SK-N-SH treated with all-trans-retinoic acid at 6 μM for 48 hours (cell line): ENCODE measurements around the gene ZFAND2B.

Experiments
- ARNTL ChIP-seq: fragments of 450-650 bp; formaldehyde crosslinking; IDR thresholded peaks from 2 replicates; pipeline ENCODE4 v1.5.0; 2020; ENCODE audit warnings: low read depth, mild to moderate bottlenecking, moderate library complexity, borderline replicate concordance
- CREB5 ChIP-seq: fragments of 250-450 bp; sonication (Bioruptor Pico); IDR thresholded peaks from 2 replicates; pipeline ENCODE4 v1.5.1; 2020; ENCODE audit warnings: low read depth, mild to moderate bottlenecking, moderate library complexity
- CSDC2 ChIP-seq: fragments of 250-450 bp; sonication (Bioruptor Pico); IDR thresholded peaks from 2 replicates; pipeline ENCODE4 v1.5.0; 2020; ENCODE audit warnings: mild to moderate bottlenecking, moderate library complexity
- ISL1 ChIP-seq: fragments of 250-450 bp; sonication (Bioruptor Pico); IDR thresholded peaks from 2 replicates; pipeline ENCODE4 v2.1.2; 2022; ENCODE audit warnings: mild to moderate bottlenecking, moderate library complexity
- PATZ1 ChIP-seq: fragments of 250-450 bp; sonication (Bioruptor Pico); IDR thresholded peaks from 2 replicates; pipeline ENCODE4 v1.8.0; 2020; ENCODE audit warnings: mild to moderate bottlenecking, moderate library complexity, borderline replicate concordance
- POU6F1 ChIP-seq: fragments of 250-450 bp; sonication (Bioruptor Pico); IDR thresholded peaks from 2 replicates; pipeline ENCODE4 v1.8.0; 2021; ENCODE audit warnings: low read depth, mild to moderate bottlenecking, moderate library complexity, borderline replicate concordance
- RARB ChIP-seq: fragments of 250-450 bp; sonication (Bioruptor Pico); IDR thresholded peaks from 2 replicates; pipeline ENCODE4 v1.8.0; 2021; ENCODE audit warnings: mild to moderate bottlenecking, moderate library complexity
- SNAI2 ChIP-seq: fragments of 250-450 bp; sonication (Bioruptor Pico); IDR thresholded peaks from 2 replicates; pipeline ENCODE4 v1.5.0; 2020; ENCODE audit warnings: mild to moderate bottlenecking, moderate library complexity
- TCF4 ChIP-seq: fragments of 250-450 bp; sonication (Bioruptor Pico); IDR thresholded peaks from 2 replicates; pipeline ENCODE4 v1.8.0; 2021; ENCODE audit warnings: mild to moderate bottlenecking, moderate library complexity, borderline replicate concordance
- ZFP3 ChIP-seq: fragments of 250-450 bp; sonication (Bioruptor Pico); IDR thresholded peaks from 2 replicates; pipeline ENCODE4 v1.5.0; 2020; ENCODE audit warnings: mild to moderate bottlenecking, moderate library complexity
- ZFP30 ChIP-seq: fragments of 450-650 bp; formaldehyde crosslinking; IDR thresholded peaks from 2 replicates; pipeline ENCODE4 v1.5.0; 2022; ENCODE audit warnings: mild to moderate bottlenecking, moderate library complexity
- ZNF565 ChIP-seq: fragments of 450-650 bp; formaldehyde crosslinking; conservative IDR thresholded peaks from 2 replicates; pipeline ENCODE4 v1.5.0; 2020; ENCODE audit warnings: low read depth, mild to moderate bottlenecking, moderate library complexity

GRCh38 chr2:219225350-219225749 lies 18.8 kb downstream of the ZFAND2B start:
- TF ChIP-seq ZFP30 (CRISPR knock-in tag) = no peak
- no peak for TF ChIP-seq TCF4 (CRISPR knock-in tag)
- no peak for TF ChIP-seq ZFP3
- TF ChIP-seq ZNF565 = no peak
- no peak for TF ChIP-seq ARNTL
- no peak for TF ChIP-seq CREB5 (CRISPR knock-in tag)
- TF ChIP-seq PATZ1 = no peak
- no peak for TF ChIP-seq ISL1 (CRISPR knock-in tag)
- TF ChIP-seq RARB (CRISPR knock-in tag) = no peak
- no peak for TF ChIP-seq SNAI2 (CRISPR knock-in tag)
- TF ChIP-seq POU6F1 (CRISPR knock-in tag) = no peak
- no peak for TF ChIP-seq CSDC2 (CRISPR knock-in tag)
